ENCODE results near the gene ACOT12.
"Not testable (repeated sequence)": the region's sequence is repeated elsewhere in the genome, so short reads cannot be mapped to it uniquely, and the experiment has no call there.

The ACOT12 gene

GRCh38 chr5:81310402-81311063 is 83.4 kb downstream of the ACOT12 start:
- Histone ChIP-seq H3K36me3 (ENCODE audit: control insufficient read depth in 1 of 2, insufficient read depth in 2 of 2, low read length in 2 of 2) (peaks cover 26% of the 10 kb centered on the region in 2 donors), H3K9me3 (ENCODE audit: control insufficient read depth in 1 of 2, low read length in 2 of 2) (no peaks in the 10 kb centered on the region)

GRCh38 chr5:81308836-81309235 is 85.1 kb downstream of the ACOT12 start:
- no peaks in the 10 kb centered on the region for H3K4me1 ChIP-seq (ENCODE audit: control insufficient read depth in 1 of 2, insufficient read depth in 2 of 2, low read length in 2 of 2)
- H3K27ac ChIP-seq (ENCODE audit: low read length), result no peak overlapping the region
- no peaks in the 10 kb centered on the region for H3K9me3 ChIP-seq (ENCODE audit: control insufficient read depth in 1 of 2, low read length in 2 of 2)
- no peak overlapping the region for H3K4me3 ChIP-seq (ENCODE audit: low read depth in 1 of 2, low read length in 2 of 2)
- no peaks in the 10 kb centered on the region for H3K27me3 ChIP-seq (ENCODE audit: low read depth, low read length)
- peaks cover 26 to 32% of the 10 kb centered on the region in 2 donors for H3K36me3 ChIP-seq (ENCODE audit: control insufficient read depth in 1 of 2, insufficient read depth in 2 of 2, low read length in 2 of 2)

More at GRCh38 chr5:81310402-81311063, 83.4 kb downstream of the ACOT12 start:
- H3K27ac ChIP-seq (ENCODE audit: low read length), result no peak overlapping the region
- no peak overlapping the region for H3K4me3 ChIP-seq (ENCODE audit: low read depth in 1 of 2, low read length in 2 of 2)
- no peaks in the 10 kb centered on the region for H3K4me1 ChIP-seq (ENCODE audit: control insufficient read depth in 1 of 2, insufficient read depth in 2 of 2, low read length in 2 of 2)
- H3K27me3 ChIP-seq (ENCODE audit: low read depth, low read length), result no peaks in the 10 kb centered on the region

GRCh38 chr5:81305785-81306184 is 88.1 kb downstream of the ACOT12 start:
- no peak overlapping the region for H3K4me3 ChIP-seq (ENCODE audit: low read depth in 1 of 2, low read length in 2 of 2)
- no peak overlapping the region for H3K27ac ChIP-seq (ENCODE audit: low read length)
- no peaks in the 10 kb centered on the region for H3K9me3 ChIP-seq (ENCODE audit: control insufficient read depth in 1 of 2, low read length in 2 of 2)
- peaks cover 8 to 16% of the 10 kb centered on the region in 2 donors for H3K36me3 ChIP-seq (ENCODE audit: control insufficient read depth in 1 of 2, insufficient read depth in 2 of 2, low read length in 2 of 2)
- no peaks in the 10 kb centered on the region for H3K27me3 ChIP-seq (ENCODE audit: low read depth, low read length)
- peaks cover 0 to 1% of the 10 kb centered on the region in 2 donors for H3K4me1 ChIP-seq (ENCODE audit: control insufficient read depth in 1 of 2, insufficient read depth in 2 of 2, low read length in 2 of 2)

GRCh38 chr5:81303563-81303962 is 90.4 kb downstream of the ACOT12 start:
- no peaks in the 10 kb centered on the region for H3K9me3 ChIP-seq (ENCODE audit: control insufficient read depth in 1 of 2, low read length in 2 of 2)
- H3K27ac ChIP-seq (ENCODE audit: low read length), result no peak overlapping the region
- peaks cover 0 to 7% of the 10 kb centered on the region in 2 donors for H3K36me3 ChIP-seq (ENCODE audit: control insufficient read depth in 1 of 2, insufficient read depth in 2 of 2, low read length in 2 of 2)
- H3K4me3 ChIP-seq (ENCODE audit: low read depth in 1 of 2, low read length in 2 of 2), result no peak overlapping the region
- H3K4me1 ChIP-seq (ENCODE audit: control insufficient read depth in 1 of 2, insufficient read depth in 2 of 2, low read length in 2 of 2), result peaks cover 6 to 13% of the 10 kb centered on the region in 2 donors
- no peaks in the 10 kb centered on the region for H3K27me3 ChIP-seq (ENCODE audit: low read depth, low read length)

- Histone ChIP-seq H3K36me3 (ENCODE audit: control insufficient read depth in 1 of 2, insufficient read depth in 2 of 2, low read length in 2 of 2) (peaks cover 0 to 7% of the 10 kb centered on the region in 2 donors), H3K4me1 (ENCODE audit: control insufficient read depth in 1 of 2, insufficient read depth in 2 of 2, low read length in 2 of 2) (peaks cover 6 to 13% of the 10 kb centered on the region in 2 donors), H3K27me3 (ENCODE audit: low read depth, low read length) (no peaks in the 10 kb centered on the region), H3K27ac (ENCODE audit: low read length) (no peak overlapping the region), H3K4me3 (ENCODE audit: low read depth in 1 of 2, low read length in 2 of 2) (peak overlapping the region; percentile 89 to 91), H3K9me3 (ENCODE audit: control insufficient read depth in 1 of 2, low read length in 2 of 2) (no peaks in the 10 kb centered on the region)
Measured at GRCh38 chr5:81302596-81302995, 91.3 kb downstream of the ACOT12 start.

GRCh38 chr5:81301271-81302015 is 92.5 kb downstream of the ACOT12 start, which contains the start of gene ZCCHC9:
Gene ZCCHC9 (plus strand): TSS chr5:81301587. CDS start chr5:81304758, 3,171 bp downstream.
- Histone ChIP-seq H3K36me3 (ENCODE audit: control insufficient read depth in 1 of 2, insufficient read depth in 2 of 2, low read length in 2 of 2) (peaks cover 0 to 7% of the 10 kb centered on the region in 2 donors), H3K27ac (ENCODE audit: low read length) (peak within 1 kb of the TSS; percentile 84), H3K27me3 (ENCODE audit: low read depth, low read length) (no peaks in the 10 kb centered on the region), H3K4me3 (ENCODE audit: low read depth in 1 of 2, low read length in 2 of 2) (peak within 1 kb of the TSS; percentile 89 to 91), H3K9me3 (ENCODE audit: control insufficient read depth in 1 of 2, low read length in 2 of 2) (no peaks in the 10 kb centered on the region), H3K4me1 (ENCODE audit: control insufficient read depth in 1 of 2, insufficient read depth in 2 of 2, low read length in 2 of 2) (peaks cover 6 to 13% of the 10 kb centered on the region in 2 donors)

- Histone ChIP-seq H3K27ac (ENCODE audit: low read length) (peak overlapping the region; percentile 84), H3K27me3 (ENCODE audit: low read depth, low read length) (no peaks in the 10 kb centered on the region)
Measured at GRCh38 chr5:81300921-81301270, 93.0 kb downstream of the ACOT12 start.

GRCh38 chr5:81297531-81297930 is 96.4 kb downstream of the ACOT12 start:
- H3K9me3 ChIP-seq (ENCODE audit: control insufficient read depth in 1 of 2, low read length in 2 of 2), result peaks cover 0 to under 1% of the 10 kb centered on the region in 2 donors
- peaks cover 0 to under 1% of the 10 kb centered on the region in 2 donors for H3K36me3 ChIP-seq (ENCODE audit: control insufficient read depth in 1 of 2, insufficient read depth in 2 of 2, low read length in 2 of 2)
- no peaks in the 10 kb centered on the region for H3K27me3 ChIP-seq (ENCODE audit: low read depth, low read length)
- no peak overlapping the region for H3K27ac ChIP-seq (ENCODE audit: low read length)
- H3K4me1 ChIP-seq (ENCODE audit: control insufficient read depth in 1 of 2, insufficient read depth in 2 of 2, low read length in 2 of 2), result peaks cover 6 to 13% of the 10 kb centered on the region in 2 donors
- no peak overlapping the region for H3K4me3 ChIP-seq (ENCODE audit: low read depth in 1 of 2, low read length in 2 of 2)

More at GRCh38 chr5:81300921-81301270, 93.0 kb downstream of the ACOT12 start:
- Histone ChIP-seq H3K4me1 (ENCODE audit: control insufficient read depth in 1 of 2, insufficient read depth in 2 of 2, low read length in 2 of 2) (peaks cover 6 to 13% of the 10 kb centered on the region in 2 donors), H3K36me3 (ENCODE audit: control insufficient read depth in 1 of 2, insufficient read depth in 2 of 2, low read length in 2 of 2) (peaks cover 0 to 7% of the 10 kb centered on the region in 2 donors), H3K4me3 (ENCODE audit: low read depth in 1 of 2, low read length in 2 of 2) (peak overlapping the region; percentile 89 to 91), H3K9me3 (ENCODE audit: control insufficient read depth in 1 of 2, low read length in 2 of 2) (no peaks in the 10 kb centered on the region)

- H3K4me1 ChIP-seq (ENCODE audit: control insufficient read depth in 1 of 2, insufficient read depth in 2 of 2, low read length in 2 of 2); H3K36me3 ChIP-seq (ENCODE audit: control insufficient read depth in 1 of 2, insufficient read depth in 2 of 2, low read length in 2 of 2); H3K27ac ChIP-seq (ENCODE audit: low read length); H3K9me3 ChIP-seq (ENCODE audit: control insufficient read depth in 1 of 2, low read length in 2 of 2); H3K4me3 ChIP-seq (ENCODE audit: low read depth in 1 of 2, low read length in 2 of 2); H3K27me3 ChIP-seq (ENCODE audit: low read depth, low read length): not testable (repeated sequence)
Measured at GRCh38 chr5:81294021-81294420, 99.9 kb downstream of the ACOT12 start.

GRCh38 chr5:81292130-81292529 is 101.8 kb downstream of the ACOT12 start:
- Histone ChIP-seq H3K27me3 (ENCODE audit: low read depth, low read length) (no peaks in the 10 kb centered on the region), H3K27ac (ENCODE audit: low read length) (no peak overlapping the region), H3K9me3 (ENCODE audit: control insufficient read depth in 1 of 2, low read length in 2 of 2) (peaks cover 3 to 9% of the 10 kb centered on the region in 2 donors), H3K4me3 (ENCODE audit: low read depth in 1 of 2, low read length in 2 of 2) (no peak overlapping the region), H3K4me1 (ENCODE audit: control insufficient read depth in 1 of 2, insufficient read depth in 2 of 2, low read length in 2 of 2) (no peaks in the 10 kb centered on the region), H3K36me3 (ENCODE audit: control insufficient read depth in 1 of 2, insufficient read depth in 2 of 2, low read length in 2 of 2) (peaks cover 0 to 5% of the 10 kb centered on the region in 2 donors)

- no peaks in the 10 kb centered on the region for H3K27me3 ChIP-seq (ENCODE audit: low read depth, low read length)
- no peak overlapping the region for H3K4me3 ChIP-seq (ENCODE audit: low read depth in 1 of 2, low read length in 2 of 2)
- H3K36me3 ChIP-seq (ENCODE audit: control insufficient read depth in 1 of 2, insufficient read depth in 2 of 2, low read length in 2 of 2), result peaks cover 0 to 5% of the 10 kb centered on the region in 2 donors
- H3K27ac ChIP-seq (ENCODE audit: low read length), result no peak overlapping the region
- no peaks in the 10 kb centered on the region for H3K4me1 ChIP-seq (ENCODE audit: control insufficient read depth in 1 of 2, insufficient read depth in 2 of 2, low read length in 2 of 2)
- peaks cover 3 to 9% of the 10 kb centered on the region in 2 donors for H3K9me3 ChIP-seq (ENCODE audit: control insufficient read depth in 1 of 2, low read length in 2 of 2)
Measured at GRCh38 chr5:81290146-81290545, 103.8 kb downstream of the ACOT12 start.
